GM19238 (cell line): ENCODE data around the gene CDHR5.

Experiments used
- DNase-seq: peaks from one replicate; pipeline ENCODE4 v3.0.0; 2011; ENCODE audit warnings: low spot score; ENCODE audit not compliant: insufficient read length

Gene CDHR5

DNA sequence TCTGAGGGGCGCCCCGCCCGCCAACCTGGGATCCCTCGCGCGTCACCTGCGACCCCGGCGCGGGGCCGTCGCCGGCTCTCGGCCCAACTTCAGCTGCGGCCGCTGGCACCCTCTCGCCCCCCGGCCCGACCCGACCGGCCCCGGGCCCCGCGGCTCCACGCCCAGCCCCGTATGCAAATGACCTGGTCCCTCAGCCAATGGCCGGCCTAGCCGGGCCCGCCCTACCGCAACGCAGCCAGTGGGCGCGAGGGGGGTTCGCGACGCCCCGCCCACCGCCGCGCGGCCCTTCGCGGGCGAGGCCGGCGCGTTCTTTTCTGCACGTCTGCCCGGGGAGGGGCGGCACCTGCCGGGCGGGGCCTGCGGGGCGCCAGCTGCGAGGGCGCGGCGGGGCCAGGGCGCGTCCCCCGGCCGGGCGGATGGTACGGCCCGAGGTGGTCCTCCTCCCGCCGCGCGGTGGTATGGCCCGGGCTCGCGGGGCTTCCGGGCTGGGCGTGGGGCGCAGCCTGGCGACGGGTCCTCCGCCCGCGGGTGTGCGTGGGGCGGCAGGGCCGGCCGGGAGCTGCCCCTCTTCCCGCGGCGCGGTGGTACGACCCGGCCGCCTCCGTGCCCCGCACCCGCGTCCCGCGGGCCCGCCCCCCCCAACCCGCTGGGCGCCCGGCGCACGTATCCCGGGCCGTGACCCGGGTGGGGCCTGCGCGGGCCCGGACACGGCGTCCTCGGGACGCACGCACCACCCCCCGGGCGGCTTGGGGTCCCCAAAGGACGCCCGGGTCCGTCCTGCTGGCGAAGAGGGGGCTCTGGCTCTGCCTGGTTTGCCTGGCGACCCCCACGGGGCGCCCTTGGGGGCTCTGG lies 56.2 kb downstream of the CDHR5 start:
- peak; percentile 100 for DNase-seq

- DNase-seq: no peak
Observed at GRCh38 chr11:567629-568292, 57.0 kb downstream of the CDHR5 start.

- DNase-seq: no peak
Observed at GRCh38 chr11:567011-567628, 57.6 kb downstream of the CDHR5 start.
